Activated CD4-positive, alpha-beta T cell treated with anti-CD3 and anti-CD28 coated beads for 4 hours (primary cell): ENCODE measurements around the gene CRLF1.
"Not testable (repeated sequence)": the region's sequence is repeated elsewhere in the genome, so short reads cannot be mapped to it uniquely, and the experiment has no call there.

Source experiments
- DNase-seq, 2 donors: peaks; one replicate each; pipeline ENCODE4 v3.0.0-alpha.2; 2020

CRLF1 gene

GRCh38 chr19:18608102-18608804 lies 1.7 kb upstream of the CRLF1 start:
- DNase-seq, result no peak

- DNase-seq, result peak; percentile 52 to 55
Measured at GRCh38 chr19:18607226-18608101, 865 bp upstream of the CRLF1 start.

GRCh38 chr19:18605546-18606280 lies 886 bp downstream of the CRLF1 start:
- no peak for DNase-seq

GRCh38 chr19:18605196-18605545 lies 1.4 kb downstream of the CRLF1 start:
- no peak for DNase-seq

- no peak for DNase-seq
Measured at GRCh38 chr19:18604820-18605159, 1.8 kb downstream of the CRLF1 start.

GRCh38 chr19:18603958-18604819 lies 2.4 kb downstream of the CRLF1 start:
- DNase-seq, result no peak

- no peak for DNase-seq
Measured at GRCh38 chr19:18603255-18603957, 3.2 kb downstream of the CRLF1 start.

GRCh38 chr19:18601875-18602274 lies 4.7 kb downstream of the CRLF1 start:
- DNase-seq, result no peak

GRCh38 chr19:18600692-18601397 lies 5.8 kb downstream of the CRLF1 start:
- DNase-seq, result not testable (repeated sequence)

GRCh38 chr19:18599485-18599884 lies 7.1 kb downstream of the CRLF1 start:
- no peak for DNase-seq

GRCh38 chr19:18597809-18598660 lies 8.6 kb downstream of the CRLF1 start:
- no peak for DNase-seq

- no peak for DNase-seq
Measured at GRCh38 chr19:18596752-18597157, 9.8 kb downstream of the CRLF1 start.

- no peak for DNase-seq
Measured at GRCh38 chr19:18595475-18595874, 11.1 kb downstream of the CRLF1 start.

- no peak for DNase-seq
Measured at GRCh38 chr19:18594824-18595373, 11.7 kb downstream of the CRLF1 start.

- peak; percentile 72 to 78 for DNase-seq
Measured at GRCh38 chr19:18594096-18594823, 12.3 kb downstream of the CRLF1 start.

- no peak for DNase-seq
Measured at GRCh38 chr19:18593367-18594095, 13.1 kb downstream of the CRLF1 start.

- not testable (repeated sequence) for DNase-seq
Measured at GRCh38 chr19:18592732-18593131, 13.9 kb downstream of the CRLF1 start.

- no peak for DNase-seq
Measured at GRCh38 chr19:18591735-18592385, 14.7 kb downstream of the CRLF1 start.
